Posterior cingulate gyrus (tissue), 11 donors: ENCODE data around the gene TLCD3B.

Source experiments
- DNase-seq, 10 donors: peaks; one replicate each; pipeline versions ENCODE4 v3.0.0 to v3.0.0-alpha.2; 2020 to 2021; ENCODE audit warnings: mixed read lengths in 3 of 10
- intact Hi-C: fragments of 100-400 bp; cut with DNase I; formaldehyde crosslinking; loops from one replicate; pipeline ENCODE4 v1.15.1; 2023

TLCD3B gene

GRCh38 chr16:30009990-30010843 lies 20.9 kb downstream of the TLCD3B start:
- DNase-seq, result peak in 2 of 10 donors; percentile 77 to 85
- intact Hi-C loops, result no loop called here

- intact Hi-C loops, result no loop called here
- peak in 2 of 10 donors; percentile 42 to 88 for DNase-seq
These were observed 21.8 kb downstream of the TLCD3B start for GRCh38 chr16:30009085-30009862.

GRCh38 chr16:30007378-30007895 lies 23.6 kb downstream of the TLCD3B start:
- no peak for DNase-seq
- intact Hi-C loops, result no loop called here

- intact Hi-C loops, result no loop called here
- peak in 2 of 10 donors; percentile 55 to 77 for DNase-seq
These were observed 24.3 kb downstream of the TLCD3B start for GRCh38 chr16:30006659-30007377.

- DNase-seq, result peak in 2 of 10 donors; percentile 56 to 85
- intact Hi-C loops, result no loop called here
These were observed 25.0 kb downstream of the TLCD3B start for GRCh38 chr16:30006095-30006473.

- intact Hi-C loops, result no loop called here
- peak in 4 of 10 donors; percentile 35 to 85 (median 80) for DNase-seq
These were observed 25.6 kb downstream of the TLCD3B start for GRCh38 chr16:30005341-30006094.

GRCh38 chr16:30004811-30005242 lies 26.2 kb downstream of the TLCD3B start:
- intact Hi-C loops, result no loop called here
- peak in 1 of 10 donors; percentile 73 for DNase-seq

GRCh38 chr16:30004424-30004776 lies 26.7 kb downstream of the TLCD3B start:
- intact Hi-C loops, result no loop called here
- peak in 2 of 10 donors; percentile 81 to 85 for DNase-seq

- intact Hi-C loops, result no loop called here
- peak in 3 of 10 donors; percentile 64 to 67 (median 65) for DNase-seq
These were observed 27.2 kb downstream of the TLCD3B start for GRCh38 chr16:30003670-30004423.

- intact Hi-C loops, result no loop called here
- peak in 3 of 10 donors; percentile 25 to 63 (median 56) for DNase-seq
These were observed 28.3 kb downstream of the TLCD3B start for GRCh38 chr16:30002614-30003346.

GRCh38 chr16:30000735-30001631 lies 30.1 kb downstream of the TLCD3B start:
- intact Hi-C loops, result no loop called here
- DNase-seq, result peak in 3 of 10 donors; percentile 59 to 71 (median 61)

GRCh38 chr16:29999605-30000004 lies 31.5 kb downstream of the TLCD3B start:
- DNase-seq, result no peak
- intact Hi-C loops, result loop anchor here (10.0 kb wide), 1 partner anchor 185 kb away; the partner anchor contains the start of genes PAGR1 and PRRT2

- intact Hi-C loops, result loop anchor here (10.0 kb wide), 1 partner anchor 182 kb away; the partner anchor contains the start of genes PAGR1 and PRRT2
- DNase-seq, result no peak
These were observed 34.3 kb downstream of the TLCD3B start for GRCh38 chr16:29996766-29997250.

GRCh38 chr16:29995911-29996765 lies 34.9 kb downstream of the TLCD3B start, which contains the start of gene INO80E:
TSS of gene INO80E (plus strand) at chr16:29996241. CDS start at chr16:29996311, 70 bp downstream.
- intact Hi-C loops, result loop anchor here (1.0 to 10.0 kb wide), 2 partner anchors 23 to 181 kb away; partner anchors contain the start of genes PAGR1, PRRT2 and TAOK2
- DNase-seq, result peak; percentile 99 to 100 (median 100)

- peak; percentile 79 to 97 (median 86) for DNase-seq
- intact Hi-C loops, result loop anchor here (1.0 to 10.0 kb wide), 2 partner anchors 22 to 181 kb away; partner anchors contain the start of genes PAGR1, PRRT2 and TAOK2
These were observed 35.7 kb downstream of the TLCD3B start, which contains the start of gene HIRIP3 for GRCh38 chr16:29995324-29995910. TSS of gene HIRIP3 (minus strand) at chr16:29995617. CDS start at chr16:29995605, 12 bp downstream.
